Sigmoid colon (tissue), 4 donors: ENCODE data around the gene PRG3.

Source experiments
- CTCF ChIP-seq, 4 experiments: fragments of 450-650 bp in 3 of 4; fragments of 200-600 bp in 1 of 4; IDR thresholded peaks; one replicate each; pipeline ENCODE4 v1.5.1; 2016 to 2019; ENCODE audit warnings: antibody characterized with exemption in 4 of 4, mild to moderate bottlenecking in 3 of 4, moderate library complexity in 2 of 4
- EP300 ChIP-seq, 4 donors: sonication (generic); formaldehyde crosslinking; IDR thresholded peaks; one replicate each; pipeline ENCODE4 v1.6.1; 2017; ENCODE audit warnings: antibody characterized with exemption in 4 of 4
- POLR2A ChIP-seq, 2 donors: fragments of 450-650 bp; IDR thresholded peaks; one replicate each; pipeline ENCODE4 v1.6.1; 2016; ENCODE audit warnings: antibody characterized with exemption in 2 of 2, mild to moderate bottlenecking in 2 of 2, moderate library complexity in 2 of 2
- POLR2AphosphoS5 ChIP-seq, 4 donors: sonication (generic); formaldehyde crosslinking; IDR thresholded peaks; one replicate each; pipeline ENCODE4 v1.6.1; 2017; ENCODE audit warnings: antibody characterized with exemption in 4 of 4

DNA sequence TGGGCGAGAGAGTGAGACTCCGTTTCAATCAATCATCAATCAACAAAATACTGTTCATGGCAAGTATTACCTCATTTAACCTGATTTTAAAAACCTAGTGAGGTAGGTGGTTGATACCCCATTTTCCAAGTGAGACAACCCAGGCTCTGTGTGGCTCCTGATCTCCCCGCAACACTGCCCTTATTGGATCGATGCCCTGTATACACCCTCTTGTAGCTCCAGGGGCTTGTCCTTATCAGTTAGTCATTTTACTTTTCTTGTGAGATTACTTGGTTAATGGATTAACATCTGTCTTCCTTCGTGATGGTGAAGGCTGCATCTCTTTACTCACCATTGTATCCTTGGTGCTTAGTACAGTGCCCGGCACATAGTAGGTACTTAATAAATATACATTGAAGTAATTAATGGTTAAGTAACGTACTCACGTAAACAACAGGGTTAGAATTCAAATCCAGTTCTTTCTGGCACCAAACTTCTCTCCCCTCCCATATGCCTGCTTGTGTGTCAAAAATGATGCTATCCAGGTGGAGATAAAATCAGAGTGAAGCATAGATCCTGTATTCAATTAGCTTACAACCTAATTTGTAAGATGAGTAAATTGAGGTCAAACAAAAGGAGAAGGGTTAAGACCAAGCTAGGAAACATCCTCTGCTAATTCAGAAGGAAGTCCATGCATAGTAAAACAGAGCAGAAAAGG is 11.3 kb upstream of the PRG3 start:
- no peak for TF ChIP-seq CTCF (IDR thresholded peaks at IDR 0.05)
- TF ChIP-seq EP300 (IDR thresholded peaks at IDR 0.05), result no peak
- TF ChIP-seq POLR2AphosphoS5 (IDR thresholded peaks at IDR 0.05), result no peak
- TF ChIP-seq POLR2A (IDR thresholded peaks at IDR 0.05), result no peak
